Smooth muscle cell of the umbilical artery (primary cell): Measurements from ENCODE around the gene NDUFS7. TPM values are rescaled to one million over a fixed set of nuclear protein-coding genes. Genes with fewer than 3 reads are reported as not detected.

Experiments
- total RNA-seq: library from RNA; depleted of rRNA; stranded (reverse); fragments of >200 nt; gene quantifications from 2 replicates; pipeline ENCODE4 v1.2.3, GENCODE V29; 2014

Gene NDUFS7
- 53.2 and 65.3 TPM in 2 replicates for total RNA-seq

GRCh38 chr19:1383312-1384084, at the start of gene NDUFS7:
Gene NDUFS7 (plus strand): TSS chr19:1383907. CDS start chr19:1383927, 20 bp downstream.

GRCh38 chr19:1401138-1401888, 17.6 kb downstream of the NDUFS7 start, which contains the start of gene GAMT:
Gene GAMT (minus strand): TSS chr19:1401542. CDS start chr19:1401476, 66 bp downstream.

GRCh38 chr19:1407528-1408299, 24.0 kb downstream of the NDUFS7 start, which contains the start of gene DAZAP1:
Gene DAZAP1 (plus strand): TSS chr19:1407586. CDS start chr19:1407774, 188 bp downstream.

GRCh38 chr19:1438035-1438932, 54.6 kb downstream of the NDUFS7 start, which contains the start of gene RPS15:
Gene RPS15 (plus strand): TSS chr19:1438396. CDS start chr19:1438426, 30 bp downstream.

Other genes starting within 250 kb of the NDUFS7 start
- 46.3 and 72.7 TPM in 2 replicates for gene SBNO2, start 209.6 kb upstream of the NDUFS7 start, total RNA-seq
- 79.6 and 82.9 TPM in 2 replicates for gene STK11, start 178.1 kb upstream of the NDUFS7 start, total RNA-seq
- gene CBARP, start 145.9 kb upstream of the NDUFS7 start, total RNA-seq, result 4.2 and 9.7 TPM in 2 replicates
- gene ATP5F1D, start 142.2 kb upstream of the NDUFS7 start, total RNA-seq, result 16.0 and 31.6 TPM in 2 replicates
- gene MIDN, start 135.3 kb upstream of the NDUFS7 start, total RNA-seq, result 23.2 and 32.6 TPM in 2 replicates
- 101 and 177 TPM in 2 replicates for gene CIRBP, start 114.6 kb upstream of the NDUFS7 start, total RNA-seq
- 23.8 and 45.4 TPM in 2 replicates for gene FAM174C, start 108.4 kb upstream of the NDUFS7 start, total RNA-seq
- not detected in 2 replicates for gene EFNA2, start 98.0 kb upstream of the NDUFS7 start, total RNA-seq
- 30.0 and 30.2 TPM in 2 replicates for gene GAMT, start 17.6 kb downstream of the NDUFS7 start, total RNA-seq
- gene DAZAP1, start 23.7 kb downstream of the NDUFS7 start, total RNA-seq, result 39.2 and 75.1 TPM in 2 replicates
- 254 and 522 TPM in 2 replicates for gene RPS15, start 54.5 kb downstream of the NDUFS7 start, total RNA-seq
- gene APC2, start 66.2 kb downstream of the NDUFS7 start, total RNA-seq, result 0.46 and 0.89 TPM in 2 replicates
- 24.9 and 31.6 TPM in 2 replicates for gene C19orf25, start 95.3 kb downstream of the NDUFS7 start, total RNA-seq
- 1.2 and 1.7 TPM in 2 replicates for gene PCSK4, start 106.4 kb downstream of the NDUFS7 start, total RNA-seq
- 1.7 and 2.4 TPM in 2 replicates for gene REEP6, start 107.3 kb downstream of the NDUFS7 start, total RNA-seq
- gene ADAMTSL5, start 129.1 kb downstream of the NDUFS7 start, total RNA-seq, result 5.0 and 5.4 TPM in 2 replicates
- gene PLK5, start 140.2 kb downstream of the NDUFS7 start, total RNA-seq, result 0.14 TPM in 1 of 2 replicates, not detected in the other
- gene MEX3D, start 184.4 kb downstream of the NDUFS7 start, total RNA-seq, result 33.6 and 45.5 TPM in 2 replicates
- 70.7 and 96.9 TPM in 2 replicates for gene MBD3, start 209.0 kb downstream of the NDUFS7 start, total RNA-seq
- gene UQCR11, start 221.6 kb downstream of the NDUFS7 start, total RNA-seq, result 34.0 and 45.1 TPM in 2 replicates